ENCODE measurements around the gene SFXN1.

SFXN1 gene

GRCh38 chr5:175541264-175541663 lies 62.9 kb downstream of the SFXN1 start:
- no peak for DNase-seq (ENCODE audit: low read depth, low spot score)

GRCh38 chr5:175542232-175542965 lies 64.0 kb downstream of the SFXN1 start:
- DNase-seq (ENCODE audit: low read depth, low spot score): no peak

GRCh38 chr5:175542966-175543235 lies 64.5 kb downstream of the SFXN1 start:
- no peak for DNase-seq (ENCODE audit: low read depth, low spot score)

GRCh38 chr5:175544108-175544511 lies 65.8 kb downstream of the SFXN1 start:
- DNase-seq (ENCODE audit: low read depth, low spot score): no peak

- no peak for DNase-seq (ENCODE audit: low read depth, low spot score)
These were observed 66.2 kb downstream of the SFXN1 start for GRCh38 chr5:175544586-175544985.

- no peak for DNase-seq (ENCODE audit: low read depth, low spot score)
These were observed 69.5 kb downstream of the SFXN1 start for GRCh38 chr5:175547842-175548241.

GRCh38 chr5:175548626-175549311 lies 70.4 kb downstream of the SFXN1 start:
- no peak for DNase-seq (ENCODE audit: low read depth, low spot score)

GRCh38 chr5:175550055-175550805 lies 71.9 kb downstream of the SFXN1 start:
- no peak for DNase-seq (ENCODE audit: low read depth, low spot score)

- no peak for DNase-seq (ENCODE audit: low read depth, low spot score)
These were observed 72.9 kb downstream of the SFXN1 start for GRCh38 chr5:175551266-175551665.

GRCh38 chr5:175554296-175554695 lies 75.9 kb downstream of the SFXN1 start:
- DNase-seq (ENCODE audit: low read depth, low spot score): no peak

- no peak for DNase-seq (ENCODE audit: low read depth, low spot score)
These were observed 76.9 kb downstream of the SFXN1 start for GRCh38 chr5:175555168-175555785.

- DNase-seq (ENCODE audit: low read depth, low spot score): no peak
These were observed 78.4 kb downstream of the SFXN1 start for GRCh38 chr5:175556794-175557193.

GRCh38 chr5:175557778-175558177 lies 79.4 kb downstream of the SFXN1 start:
- no peak for DNase-seq (ENCODE audit: low read depth, low spot score)

GRCh38 chr5:175558801-175559480 lies 80.6 kb downstream of the SFXN1 start:
- DNase-seq (ENCODE audit: low read depth, low spot score): no peak

GRCh38 chr5:175560011-175560410 lies 81.7 kb downstream of the SFXN1 start:
- DNase-seq (ENCODE audit: low read depth, low spot score): no peak

- DNase-seq (ENCODE audit: low read depth, low spot score): no peak
These were observed 82.7 kb downstream of the SFXN1 start for GRCh38 chr5:175561085-175561484.

GRCh38 chr5:175564716-175565115 lies 86.4 kb downstream of the SFXN1 start:
- DNase-seq (ENCODE audit: low read depth, low spot score): no peak

GRCh38 chr5:175566697-175567096 lies 88.3 kb downstream of the SFXN1 start:
- DNase-seq (ENCODE audit: low read depth, low spot score): no peak

GRCh38 chr5:175567954-175568353 lies 89.6 kb downstream of the SFXN1 start:
- DNase-seq (ENCODE audit: low read depth, low spot score): no peak

- DNase-seq (ENCODE audit: low read depth, low spot score): no peak
These were observed 91.3 kb downstream of the SFXN1 start for GRCh38 chr5:175569701-175570100.

GRCh38 chr5:175572886-175573285 lies 94.5 kb downstream of the SFXN1 start:
- DNase-seq (ENCODE audit: low read depth, low spot score): no peak

Measured in activated CD4-positive, CD25-positive, alpha-beta regulatory T cell treated with anti-CD3 and anti-CD28 coated beads, Interleukin-2, amount 50 U/mL, for 16 hours (primary cell).